K562 (cell line): ENCODE data around the gene HOXD4. TPM values are rescaled to one million over a fixed set of nuclear protein-coding genes. Genes with fewer than 3 reads are reported as not detected.
A peak's percentile ranks its signal among the peaks of the same experiment; 100 is the strongest.

Experiments
- ATAC-seq: fragments of 200-7000 bp; cut with Tn5 transposase; 3 replicates; pipeline ENCODE4 v1.9.1; 2020; ENCODE audit warnings: moderate library complexity
- BruUV-seq: library from RNA; stranded (reverse); fragments of 400-500 nt; replicated peaks from 2 replicates; lab custom pipeline; 2021; lab: Mats Ljungman, UMichigan
- CTCF ChIA-PET: fragments of 300-600 bp; formaldehyde crosslinking; extraction: SDS; loops from one replicate; lab custom pipeline; 2021; ENCODE audit warnings: low intra/inter-chr PET ratio; lab: Yijun Ruan, JAX
- POLR2A ChIA-PET: fragments of 300-600, 350-650 bp; sonication (Branson Sonifier 250); formaldehyde crosslinking; extraction: SDS; loops from one replicate; lab custom pipeline; 2021; ENCODE audit warnings: antibody characterized with exemption, inconsistent platforms; lab: Yijun Ruan, JAX
- DNase-seq, 4 experiments: peaks; one replicate each; pipeline versions ENCODE4 v3.0.0 to v3.0.0-alpha.2; 2011 to 2018; ENCODE audit warnings: low spot score in 3 of 4, mixed read lengths in 3 of 4; ENCODE audit errors: extremely low read depth in 1 of 4
- FAIRE-seq: peaks from 2 replicates; lab custom pipeline; 2011; peaks lifted over from hg19 to GRCh38; lab: Jason Lieb, UNC
- H2AFZ ChIP-seq: 2 replicates; pipeline ENCODE4 v1.6.0; 2011; ENCODE audit warnings: low read depth, low read length, control low read depth, inconsistent platforms
- H3K27ac ChIP-seq: fragments of 200-600 bp; 3 replicates; pipeline ENCODE4 v1.8.0; 2011; ENCODE audit warnings: low read depth, mild to moderate bottlenecking, control low read depth, inconsistent platforms, low read length, moderate library complexity, mixed read lengths; ENCODE audit errors: extremely low read depth
- H3K27me3 ChIP-seq, 2 experiments: fragments of 300-600 bp in 1 of 2; 2 replicates in 1 of 2; 3 replicates in 1 of 2; pipeline versions ENCODE4 v1.6.0 to v1.8.0; 2011; ENCODE audit warnings: inconsistent platforms in 2 of 2, low read length in 2 of 2, mild to moderate bottlenecking in 1 of 2, mixed read lengths in 1 of 2, moderate library complexity in 1 of 2; ENCODE audit not compliant: control insufficient read depth in 2 of 2, insufficient read depth in 2 of 2
- H3K36me3 ChIP-seq: fragments of 300-600 bp; 3 replicates; pipeline ENCODE4 v1.8.0; 2011; ENCODE audit warnings: mild to moderate bottlenecking, low read length, inconsistent platforms; ENCODE audit not compliant: control insufficient read depth, insufficient read depth
- H3K4me1 ChIP-seq, 2 experiments: fragments of 200-600 bp in 1 of 2; replicated peaks in 1 of 2; 2 replicates in 1 of 2; 3 replicates in 1 of 2; pipeline versions ENCODE4 v1.5.1 to v1.8.0; 2011; ENCODE audit warnings: inconsistent platforms in 2 of 2, low read length in 2 of 2, mild to moderate bottlenecking in 1 of 2, mixed read lengths in 1 of 2, moderate library complexity in 1 of 2; ENCODE audit not compliant: control insufficient read depth in 2 of 2, insufficient read depth in 2 of 2
- H3K4me2 ChIP-seq: 2 replicates; pipeline ENCODE4 v1.6.1; 2011; ENCODE audit warnings: low read length, control low read depth, inconsistent platforms, mixed read lengths; ENCODE audit not compliant: insufficient read depth
- H3K4me3 ChIP-seq: fragments of 200-600 bp; sonication (generic), shearing (Covaris generic); 2 replicates; pipeline ENCODE4 v1.5.1; 2016; ENCODE audit warnings: control low read depth, inconsistent platforms
- H3K79me2 ChIP-seq: fragments of 200-600 bp; 3 replicates; pipeline ENCODE4 v1.8.0; 2011; ENCODE audit warnings: low read length, inconsistent platforms; ENCODE audit not compliant: control insufficient read depth, insufficient read depth
- H3K9ac ChIP-seq, 2 experiments: 2 replicates each; pipeline versions ENCODE4 v1.6.0 to v1.6.1; 2011; ENCODE audit warnings: low read depth in 2 of 2, low read length in 2 of 2, control low read depth in 1 of 2, inconsistent platforms in 1 of 2, mild to moderate bottlenecking in 1 of 2, mixed read lengths in 1 of 2; ENCODE audit not compliant: insufficient read depth in 1 of 2
- H3K9me1 ChIP-seq: one replicate; pipeline ENCODE4 v1.6.0; 2011; ENCODE audit warnings: inconsistent platforms, mild to moderate bottlenecking, low read length, moderate library complexity; ENCODE audit not compliant: control insufficient read depth, insufficient read depth
- H3K9me3 ChIP-seq: replicated peaks from 2 replicates; pipeline ENCODE4 v1.5.1; 2011; ENCODE audit warnings: low read depth, low read length, inconsistent platforms; ENCODE audit not compliant: control insufficient read depth, insufficient read depth
- H4K20me1 ChIP-seq: replicated peaks from 2 replicates; pipeline ENCODE4 v1.6.1; 2011; ENCODE audit warnings: low read length, inconsistent platforms, mixed read lengths; ENCODE audit not compliant: control insufficient read depth, insufficient read depth
- EGR1 ChIP-seq: fragments of 450-650 bp; conservative IDR thresholded peaks from 2 replicates; pipeline ENCODE4 v1.6.1; 2017; ENCODE audit warnings: mild to moderate bottlenecking
- HCFC1 ChIP-seq: IDR thresholded peaks from 2 replicates; pipeline ENCODE4 v1.6.1; 2012; ENCODE audit warnings: low read depth, low read length, improper control_type of control experiment
- MECOM ChIP-seq: fragments of 250-450 bp; sonication (Bioruptor Pico); IDR thresholded peaks from 2 replicates; pipeline ENCODE4 v1.8.0; 2022; ENCODE audit warnings: inconsistent platforms
- SMARCA5 ChIP-seq: fragments of 450-650 bp; IDR thresholded peaks from 2 replicates; pipeline ENCODE4 v1.6.1; 2016
- SPI1 ChIP-seq: IDR thresholded peaks from 2 replicates; pipeline ENCODE4 v1.6.1; 2011; ENCODE audit warnings: low read depth, low read length, control low read depth, borderline replicate concordance
- TCF7L2 ChIP-seq: fragments of 150-350 bp; IDR thresholded peaks from 2 replicates; pipeline ENCODE4 v1.6.1; 2016; ENCODE audit warnings: low read depth, mild to moderate bottlenecking, low read length, moderate library complexity
- TFAP4 ChIP-seq: sonication (generic); formaldehyde crosslinking; IDR thresholded peaks from 2 replicates; pipeline ENCODE4 v1.8.0; 2022; ENCODE audit warnings: missing genetic modification reagents, mild to moderate bottlenecking, moderate library complexity, borderline replicate concordance
- WGBS: fragments of 100-300 bp; shearing (Covaris generic); methylation state at CpG from one replicate; pipeline ENCODE4 v1.1.6; 2016; ENCODE audit warnings: low coverage, mixed read lengths; ENCODE audit not compliant: insufficient coverage; ENCODE audit errors: missing lambda C conversion rate; 5-methylcytosine and 5-hydroxymethylcytosine counted together
- in situ Hi-C: fragments of 300-500 bp; cut with MboI; formaldehyde crosslinking; loops from 4 replicates; pipeline ENCODE4 v1.15.0; 2018; ENCODE audit warnings: inconsistent platforms, mixed read lengths
- intact Hi-C: fragments of 100-400 bp; cut with micrococcal nuclease; formaldehyde crosslinking; loops from 2 replicates; pipeline ENCODE4 v1.14.2; 2022
- polyA plus RNA-seq, 8 experiments: library from polyadenylated mRNA; depleted of rRNA in 4 of 8; stranded (reverse) in 5 of 8; unstranded in 3 of 8; fragments of >200 nt; fragmentation: Nextera tagmentation in 2 of 8; fragmentation: Illumina TruSeq in 1 of 8; extraction: Ambion mirVana in 2 of 8; extraction: Trizol in 1 of 8; gene quantifications; 2 replicates each; pipeline versions ENCODE4 v1.2.1 to v1.2.3, GENCODE V29; 2011 to 2014; ENCODE audit warnings: inconsistent platforms in 1 of 8, missing spikeins in 1 of 8
- total RNA-seq, 7 experiments: library from RNA; depleted of rRNA in 6 of 7; stranded (reverse); fragments of >200 nt in 6 of 7; fragmentation: Illumina TruSeq in 2 of 7; extraction: Trizol in 2 of 7; gene quantifications; 2 replicates each; pipeline versions ENCODE4 v1.2.1 to v1.2.3, GENCODE V29; 2011 to 2021; ENCODE audit warnings: low replicate concordance in 1 of 7

Gene HOXD4
- total and polyA plus RNA-seq, 9 of the 15 experiments (the other 6 are each of a cell fraction or from before 2014, with no cell fraction given), result not detected

DNA sequence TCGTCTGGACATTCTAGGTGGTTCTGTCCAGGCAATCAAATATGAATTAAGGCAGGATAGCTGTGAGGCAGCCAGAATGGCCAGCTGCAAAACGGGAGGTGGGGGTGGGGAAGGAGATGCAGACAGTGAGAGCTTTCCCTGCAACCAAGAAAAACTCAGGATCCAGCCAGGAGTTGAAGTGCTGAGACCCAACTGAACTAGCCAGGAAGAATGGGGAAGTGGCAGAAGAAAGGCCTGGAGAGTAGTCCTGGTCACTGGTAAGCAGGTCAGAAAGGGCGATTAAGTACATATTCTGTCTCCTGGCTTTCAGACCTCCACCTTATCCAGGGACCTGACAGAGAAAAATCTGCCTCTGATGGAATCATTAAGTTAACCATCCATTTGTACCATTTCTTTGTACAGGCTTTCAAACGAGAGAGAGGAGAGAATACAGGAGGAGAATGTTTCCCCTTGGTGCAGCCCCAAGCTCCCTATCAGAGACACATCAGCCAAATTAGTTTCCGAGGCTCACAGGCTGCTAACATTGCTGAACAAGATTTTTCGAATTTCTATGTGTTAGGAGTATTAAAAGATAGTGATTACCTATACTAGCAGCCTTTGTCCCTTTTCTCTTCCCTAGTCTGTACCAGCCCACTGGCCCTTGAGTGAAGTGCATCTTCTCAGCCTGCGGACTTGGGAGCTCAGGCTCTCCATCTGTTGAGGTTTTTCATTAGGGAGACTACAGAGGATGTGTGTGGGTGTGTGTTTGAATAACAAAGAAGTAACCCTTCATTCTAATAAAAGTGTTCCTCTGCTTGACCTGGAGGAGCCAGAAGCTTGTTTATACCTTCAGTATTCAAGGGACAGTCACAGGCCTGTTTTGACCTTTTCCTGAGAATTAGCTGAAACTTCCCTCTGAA, 24.6 kb downstream of the HOXD4 start:
- in situ Hi-C loops (no loop called here), intact Hi-C loops (no loop called here)
- 3% methylated on average over 7 of the region's 7 CpGs for WGBS
- Histone ChIP-seq H4K20me1 (no peaks in the 10 kb centered on the region; the same call in 1 of the 2 replicates), H3K9ac (no peak overlapping the region), H3K27me3 (peaks cover 69 to 72% of the 10 kb centered on the region in 2 experiments), H3K4me1 (peaks cover 0 to 31% of the 10 kb centered on the region in 2 experiments; a peak in 2 of 5 replicates), H3K9me3 (no peaks in the 10 kb centered on the region), H3K4me2 (no peak overlapping the region), H3K9me1 (no peaks in the 10 kb centered on the region), H3K4me3 (no peak overlapping the region), H3K36me3 (no peaks in the 10 kb centered on the region), H3K27ac (no peak overlapping the region), H3K79me2 (no peaks in the 10 kb centered on the region), H2AFZ (no peak overlapping the region)
- ATAC-seq (no peak), DNase-seq (no peak), FAIRE-seq (no peak)
- no TSS peak for BruUV-seq
- ChIA-PET CTCF (no interaction called here), POLR2A (interaction anchor here (0.5 to 1.3 kb wide), 3 partner anchors 14 to 95 kb away, joined by 3 to 5 read pairs (median 3); no protein-coding TSS in a partner anchor)
- TF ChIP-seq HCFC1 (no peak), SPI1 (peak; percentile 86)

DNA sequence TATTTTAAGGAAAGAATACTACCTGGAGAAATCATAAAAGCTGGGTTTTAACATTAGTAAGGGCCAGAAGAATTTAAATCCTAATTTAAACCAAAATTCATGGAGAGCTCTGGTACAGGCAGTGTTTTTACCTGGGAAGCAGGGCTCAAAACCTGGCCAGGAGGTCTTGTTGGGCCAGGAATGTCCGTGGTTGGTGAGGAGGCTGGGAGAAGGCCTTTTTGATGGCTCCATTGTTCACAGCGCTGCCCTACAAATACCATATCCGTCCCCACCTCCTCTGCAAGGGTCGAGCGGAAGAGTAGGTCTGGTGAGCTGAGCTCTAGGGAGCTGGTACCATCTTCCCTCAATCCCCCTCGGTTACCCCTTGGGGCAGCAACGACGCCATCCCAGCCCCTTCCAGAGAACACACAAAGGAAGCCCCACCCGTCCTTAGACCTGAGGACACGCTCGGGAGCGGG, 26.3 kb downstream of the HOXD4 start:
- ATAC-seq (no peak), FAIRE-seq (no peak), DNase-seq (no peak)
- H4K20me1 ChIP-seq, result no peaks in the 10 kb centered on the region; the same call in 1 of the 2 replicates
- H3K9me1 ChIP-seq, result no peaks in the 10 kb centered on the region
- in situ Hi-C loops, result no loop called here
- peaks cover 0 to 20% of the 10 kb centered on the region in 2 experiments; a peak in 2 of 5 replicates for H3K4me1 ChIP-seq
- WGBS, result 3% methylated on average over 11 of the region's 12 CpGs
- no peak overlapping the region for H2AFZ ChIP-seq
- H3K4me3 ChIP-seq, result no peak overlapping the region
- H3K27me3 ChIP-seq, result peaks cover 62 to 63% of the 10 kb centered on the region in 2 experiments
- no peaks in the 10 kb centered on the region for H3K79me2 ChIP-seq
- intact Hi-C loops, result no loop called here
- no peak overlapping the region for H3K4me2 ChIP-seq
- ChIA-PET POLR2A (interaction anchor here (1.3 kb wide), 1 partner anchor 16 kb away, joined by 3 read pairs; no protein-coding TSS in a partner anchor), CTCF (no interaction called here)
- no peak overlapping the region for H3K27ac ChIP-seq
- H3K36me3 ChIP-seq, result no peaks in the 10 kb centered on the region
- H3K9ac ChIP-seq, result no peak overlapping the region
- no peak for TF ChIP-seq EGR1
- no peak for TF ChIP-seq TCF7L2
- no peak for TF ChIP-seq TFAP4
- TF ChIP-seq SMARCA5, result no peak
- no peak for TF ChIP-seq MECOM (CRISPR knock-in tag)
- H3K9me3 ChIP-seq, result no peaks in the 10 kb centered on the region
- BruUV-seq, result no TSS peak
